Activated CD8-positive, alpha-beta T cell treated with anti-CD3 and anti-CD28 coated beads for 36 hours (primary cell): ENCODE data around the gene PTPRR. TPM values are rescaled to one million over a fixed set of nuclear protein-coding genes. Genes with fewer than 3 reads are reported as not detected.

Experiments used
- ATAC-seq: fragments of 200-7000 bp; cut with Tn5 transposase; one replicate; pipeline ENCODE4 v1.10.0; 2021; ENCODE audit warnings: mild to moderate bottlenecking, moderate library complexity
- CTCF ChIA-PET: fragments of 350-600 bp; sonication (Branson Sonifier 250); formaldehyde crosslinking; loops from one replicate; lab custom pipeline; 2021; ENCODE audit warnings: antibody characterized with exemption; lab: Charles Lee
- POLR2A ChIA-PET: fragments of 350-600 bp; sonication (Branson Sonifier 250); formaldehyde crosslinking; loops from one replicate; lab custom pipeline; 2021; ENCODE audit warnings: antibody characterized with exemption; lab: Charles Lee
- DNase-seq: peaks from one replicate; pipeline ENCODE4 v3.0.0-alpha.2; 2020
- H3K27ac Mint-ChIP-seq: one replicate; pipeline ENCODE4 v1.8.0; 2021; ENCODE audit warnings: mild to moderate bottlenecking, mixed read lengths
- H3K27me3 Mint-ChIP-seq: one replicate; pipeline ENCODE4 v1.8.0; 2021; ENCODE audit warnings: mixed read lengths
- H3K36me3 Mint-ChIP-seq: one replicate; pipeline ENCODE4 v1.8.0; 2021; ENCODE audit warnings: low read depth, mixed read lengths
- H3K4me1 Mint-ChIP-seq: one replicate; pipeline ENCODE4 v1.8.0; 2021; ENCODE audit warnings: low read depth, mixed read lengths
- H3K4me3 Mint-ChIP-seq: one replicate; pipeline ENCODE4 v1.8.0; 2021; ENCODE audit warnings: mild to moderate bottlenecking, moderate library complexity, mixed read lengths
- H3K9me3 Mint-ChIP-seq: one replicate; pipeline ENCODE4 v1.8.0; 2021; ENCODE audit warnings: mixed read lengths
- CTCF ChIP-seq: fragments of 200-600 bp; IDR thresholded peaks from one replicate; pipeline ENCODE4 v1.8.0; 2022; ENCODE audit warnings: antibody characterized with exemption, mild to moderate bottlenecking
- intact Hi-C: fragments of 100-400 bp; cut with micrococcal nuclease; formaldehyde crosslinking; loops from one replicate; pipeline ENCODE4 v1.10.0; 2022
- total RNA-seq, 2 experiments: library from RNA; stranded (reverse); gene quantifications; one replicate each; pipeline ENCODE4 v1.2.3, GENCODE V29; 2021

Gene PTPRR
- total RNA-seq, 2 experiments from 2014 or later: not detected

GRCh38 chr12:70663838-70664237, 256.7 kb downstream of the PTPRR start:
- DNase-seq (no peak), ATAC-seq (no peak)
- POLR2A ChIA-PET: no interaction called here
- Mint-ChIP-seq H3K4me3 (no peak overlapping the region), H3K27ac (no peak overlapping the region), H3K4me1 (no peaks in the 10 kb centered on the region), H3K9me3 (no peaks in the 10 kb centered on the region), H3K27me3 (peaks cover 4% of the 10 kb centered on the region), H3K36me3 (no peaks in the 10 kb centered on the region)
- no peak for TF ChIP-seq CTCF
- CTCF ChIA-PET: no interaction called here
- intact Hi-C loops: no loop called here

GRCh38 chr12:70661466-70662161, 258.9 kb downstream of the PTPRR start:
- ChIA-PET POLR2A (no interaction called here), CTCF (no interaction called here)
- Mint-ChIP-seq H3K27me3 (peaks cover 1% of the 10 kb centered on the region), H3K9me3 (peaks cover 1% of the 10 kb centered on the region), H3K27ac (no peak overlapping the region), H3K4me1 (no peaks in the 10 kb centered on the region), H3K36me3 (no peaks in the 10 kb centered on the region), H3K4me3 (no peak overlapping the region)
- intact Hi-C loops: no loop called here
- no peak for TF ChIP-seq CTCF
- no peak for ATAC-seq
- no peak for DNase-seq

GRCh38 chr12:70660620-70661219, 259.8 kb downstream of the PTPRR start:
- intact Hi-C loops: no loop called here
- peak; percentile 2 for DNase-seq
- H3K36me3 Mint-ChIP-seq: no peaks in the 10 kb centered on the region
- peaks cover 1% of the 10 kb centered on the region for H3K9me3 Mint-ChIP-seq
- no peak overlapping the region for H3K27ac Mint-ChIP-seq
- H3K4me3 Mint-ChIP-seq: no peak overlapping the region
- H3K4me1 Mint-ChIP-seq: no peaks in the 10 kb centered on the region
- ATAC-seq: no peak
- H3K27me3 Mint-ChIP-seq: peaks cover 1% of the 10 kb centered on the region
- POLR2A ChIA-PET: no interaction called here
- TF ChIP-seq CTCF: no peak
- CTCF ChIA-PET: no interaction called here

GRCh38 chr12:70660002-70660604, 260.4 kb downstream of the PTPRR start:
- TF ChIP-seq CTCF: no peak
- no peaks in the 10 kb centered on the region for H3K4me1 Mint-ChIP-seq
- DNase-seq (no peak), ATAC-seq (no peak)
- H3K36me3 Mint-ChIP-seq: no peaks in the 10 kb centered on the region
- intact Hi-C loops: no loop called here
- CTCF ChIA-PET: no interaction called here
- POLR2A ChIA-PET: no interaction called here
- peaks cover 1% of the 10 kb centered on the region for H3K27me3 Mint-ChIP-seq
- H3K9me3 Mint-ChIP-seq: peaks cover 1% of the 10 kb centered on the region
- no peak overlapping the region for H3K27ac Mint-ChIP-seq
- no peak overlapping the region for H3K4me3 Mint-ChIP-seq

GRCh38 chr12:70659077-70659606, 261.4 kb downstream of the PTPRR start:
- intact Hi-C loops: no loop called here
- ChIA-PET POLR2A (no interaction called here), CTCF (no interaction called here)
- Mint-ChIP-seq H3K4me1 (no peaks in the 10 kb centered on the region), H3K9me3 (peaks cover 1% of the 10 kb centered on the region), H3K36me3 (no peaks in the 10 kb centered on the region), H3K4me3 (no peak overlapping the region), H3K27ac (no peak overlapping the region), H3K27me3 (peaks cover 1% of the 10 kb centered on the region)
- no peak for TF ChIP-seq CTCF
- DNase-seq: no peak
- ATAC-seq: no peak
